GM21576 (cell line): Measurements from ENCODE around the gene QSER1.
A peak's percentile ranks its signal among the peaks of the same experiment; 100 is the strongest.
"Not testable (repeated sequence)": the region's sequence is repeated elsewhere in the genome, so short reads cannot be mapped to it uniquely, and the experiment has no call there.

Experiments used
- ATAC-seq: cut with Tn5 transposase; IDR thresholded peaks from one replicate; pipeline ENCODE4 v1.9.1; 2021; ENCODE audit warnings: mild to moderate bottlenecking, moderate library complexity; ENCODE audit not compliant: unreplicated experiment

The QSER1 gene

DNA sequence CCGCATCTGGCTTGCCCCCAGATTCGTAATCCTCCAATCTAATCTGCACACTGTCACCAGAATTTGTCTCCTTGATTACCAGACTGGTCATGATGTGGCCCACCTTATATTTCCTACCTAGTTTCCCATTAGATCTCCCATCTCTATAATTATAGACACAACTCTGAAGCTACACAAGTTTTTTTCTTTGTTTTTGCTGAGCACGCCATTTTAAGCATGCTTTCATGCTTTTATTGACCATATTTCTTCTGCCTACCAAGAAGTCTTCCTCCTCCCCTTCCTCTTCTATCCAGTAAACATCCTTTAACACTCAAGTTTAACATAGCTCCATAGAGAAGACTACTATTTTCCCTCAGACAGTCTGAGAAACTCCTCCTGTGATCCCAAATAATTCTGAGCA lies 98.8 kb downstream of the QSER1 start:
- ATAC-seq, result no peak

GRCh38 chr11:32991898-32992297 lies 99.3 kb downstream of the QSER1 start:
- ATAC-seq, result no peak

DNA sequence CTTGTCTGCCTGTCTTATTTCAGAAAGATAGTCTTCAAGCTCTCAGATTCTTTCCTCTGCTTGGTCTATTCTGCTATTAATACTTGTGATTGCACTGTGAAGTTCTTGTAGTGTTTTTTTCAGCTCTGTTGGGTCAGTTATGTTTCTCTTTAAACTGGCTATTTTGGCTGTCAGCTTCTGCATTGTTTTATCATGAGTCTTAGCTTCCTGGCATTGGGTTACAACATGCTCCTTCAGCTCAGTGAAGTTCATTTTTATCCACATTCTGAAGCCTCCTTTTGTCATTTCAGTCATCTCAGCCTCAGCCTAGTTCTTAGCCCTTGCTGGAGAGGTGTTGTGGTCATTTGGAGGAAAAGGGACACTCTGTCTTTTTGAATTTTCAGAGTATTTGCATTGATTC lies 107.6 kb downstream of the QSER1 start:
- ATAC-seq, result no peak

- ATAC-seq, result no peak
Measured at GRCh38 chr11:33001281-33001680, 108.7 kb downstream of the QSER1 start.

DNA sequence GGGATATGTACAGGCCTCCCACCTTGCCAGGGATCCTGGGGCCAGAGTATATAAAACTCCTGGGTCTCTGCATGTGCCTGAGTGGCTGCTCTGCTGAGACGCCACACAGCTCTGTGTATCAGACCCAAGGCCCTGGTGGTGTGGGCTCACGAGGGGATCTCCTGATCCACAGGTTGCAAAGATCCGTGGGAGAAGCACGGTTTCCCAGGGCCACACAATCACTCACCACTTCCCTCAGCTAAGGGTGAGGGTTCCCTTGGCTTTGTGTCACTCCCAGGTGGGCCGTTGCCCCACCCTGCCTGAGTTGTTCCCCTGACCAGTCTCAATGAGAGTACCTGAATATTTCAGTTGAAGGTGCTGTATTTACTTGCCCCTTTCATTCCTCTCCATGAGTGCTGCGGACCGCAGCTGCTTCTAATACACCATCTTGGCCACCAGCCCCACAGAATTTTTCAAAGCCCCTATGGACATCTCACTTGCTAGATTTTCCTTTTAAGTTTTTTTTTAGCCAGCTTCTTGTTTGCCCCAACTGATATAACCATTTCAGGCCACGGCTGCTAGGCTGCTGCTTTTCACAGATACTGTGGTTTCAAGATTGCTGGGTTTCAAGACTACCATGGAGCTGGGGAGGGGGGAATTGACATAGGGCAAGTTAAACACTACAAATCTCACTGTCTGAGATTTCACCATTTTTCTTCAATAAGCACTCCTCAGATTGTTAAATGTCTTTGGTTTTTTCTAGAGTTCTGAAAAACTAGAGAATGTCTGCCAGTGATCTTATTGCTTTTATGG lies 109.3 kb downstream of the QSER1 start:
- ATAC-seq, result no peak

GRCh38 chr11:33005175-33005574 lies 112.6 kb downstream of the QSER1 start:
- no peak for ATAC-seq

DNA sequence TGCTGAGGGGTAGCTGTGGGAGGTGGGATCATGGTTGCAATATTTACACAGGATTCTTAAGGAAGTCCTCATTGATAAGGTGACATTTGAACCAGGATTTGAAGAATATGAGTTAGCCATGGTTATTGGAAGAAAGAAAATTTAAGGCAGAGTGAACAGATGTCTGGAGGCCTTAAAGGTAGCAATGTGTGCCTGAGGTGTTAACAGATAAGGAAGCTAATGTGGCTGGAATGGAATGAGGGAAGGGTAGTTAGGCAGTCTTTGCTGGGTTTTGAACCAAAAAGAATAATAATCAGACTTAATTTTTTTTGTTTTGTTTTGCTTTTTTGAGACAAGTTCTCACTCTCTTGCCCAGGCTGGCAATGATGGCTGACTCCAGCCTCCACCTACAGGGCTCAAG lies 113.4 kb downstream of the QSER1 start:
- no peak for ATAC-seq

- ATAC-seq, result no peak
Measured at GRCh38 chr11:33013755-33014154, 121.1 kb downstream of the QSER1 start.

DNA sequence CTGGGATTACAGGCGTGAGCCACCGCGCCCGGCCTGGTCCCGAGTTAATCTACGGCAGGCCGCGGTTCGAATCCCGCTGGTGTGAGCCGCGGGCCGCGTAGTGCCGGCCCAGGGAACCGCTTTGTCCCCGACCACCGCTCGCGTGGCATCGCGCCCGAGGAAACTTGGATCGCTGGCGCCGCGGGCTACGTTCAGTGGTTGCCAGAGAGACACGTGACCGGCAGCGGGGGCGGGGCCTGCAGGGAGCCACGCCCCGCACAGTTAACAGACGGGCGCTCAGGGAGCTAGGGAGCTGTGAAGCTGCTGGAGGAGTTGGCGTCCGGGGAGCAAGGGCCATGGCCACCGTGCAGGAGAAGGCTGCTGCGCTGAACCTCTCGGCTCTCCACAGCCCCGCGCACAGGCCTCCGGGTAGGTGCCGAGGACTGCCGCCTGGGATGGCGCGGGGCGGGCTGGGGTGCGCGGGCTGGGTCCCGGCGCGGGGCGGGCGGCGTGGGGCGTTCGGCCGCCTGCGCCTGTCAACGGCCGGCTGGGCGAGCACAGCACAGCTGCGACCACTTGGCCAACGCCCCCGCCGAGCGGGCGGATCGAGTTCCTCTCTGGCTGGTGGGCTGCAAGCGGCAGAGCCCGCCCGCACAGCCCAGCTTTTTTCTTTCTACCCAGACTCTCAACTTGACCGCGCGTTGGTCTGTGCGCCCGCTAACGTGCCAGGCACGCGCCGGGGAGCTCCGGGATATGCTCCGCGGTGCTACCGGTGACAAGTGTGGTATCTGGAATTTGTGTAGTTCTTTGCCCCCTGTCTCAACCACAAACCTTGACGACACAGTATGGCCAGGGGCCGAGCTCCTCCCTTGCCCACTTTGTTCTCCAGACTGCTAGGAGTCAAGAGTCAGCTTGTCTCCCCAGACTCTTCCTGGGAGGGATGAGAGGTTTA lies 123.3 kb downstream of the QSER1 start, which contains the start of gene DEPDC7:
TSS of gene DEPDC7 (plus strand) at position 258 of the 931 bp plus-strand sequence. CDS start at position 336, 78 bp downstream.
- peak; percentile 59 for ATAC-seq

GRCh38 chr11:33016654-33017053 lies 124.0 kb downstream of the QSER1 start:
- no peak for ATAC-seq

- ATAC-seq, result no peak
Measured at GRCh38 chr11:33017478-33017877, 124.9 kb downstream of the QSER1 start.

DNA sequence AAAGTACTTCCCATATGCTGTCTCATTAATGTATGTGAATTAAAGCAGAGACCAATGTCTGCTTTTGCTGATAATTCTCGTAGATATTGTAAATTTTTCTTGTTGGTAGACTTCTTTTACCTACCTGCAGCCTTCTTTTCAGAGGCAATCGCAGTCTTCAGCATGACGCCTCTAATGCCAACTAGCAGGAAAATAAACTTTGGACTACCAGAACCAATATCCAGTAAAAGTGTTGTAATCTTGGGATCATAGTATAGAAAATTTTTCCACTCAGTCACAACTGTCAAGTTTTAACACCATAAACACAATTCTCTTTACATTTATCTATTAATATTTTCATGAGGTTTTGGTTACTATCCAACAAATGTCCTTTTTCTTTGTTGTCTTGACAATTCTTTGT lies 125.4 kb downstream of the QSER1 start:
- no peak for ATAC-seq

- no peak for ATAC-seq
Measured at GRCh38 chr11:33018840-33019239, 126.2 kb downstream of the QSER1 start.

DNA sequence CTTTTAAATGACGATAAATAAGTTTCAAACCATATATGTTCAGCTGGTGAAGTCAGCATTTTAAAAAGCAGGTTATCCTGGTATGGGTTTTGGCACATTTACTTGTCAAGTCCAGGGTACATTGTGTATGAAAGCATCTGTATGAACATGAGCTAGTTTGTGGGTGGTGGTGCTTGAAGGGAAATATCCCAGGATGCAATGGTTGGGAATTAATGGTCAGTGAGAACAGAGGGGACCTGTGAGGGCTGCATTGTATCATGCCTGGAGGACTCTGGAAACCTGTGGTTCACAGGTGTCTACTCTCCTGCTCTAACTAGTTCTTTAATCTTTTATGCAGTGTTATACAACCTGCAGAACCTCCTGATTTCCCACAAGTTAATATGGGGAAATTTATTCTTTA lies 128.9 kb downstream of the QSER1 start:
- no peak for ATAC-seq

- ATAC-seq, result no peak
Measured at GRCh38 chr11:33021937-33022336, 129.3 kb downstream of the QSER1 start.

- ATAC-seq, result no peak
Measured at GRCh38 chr11:33025339-33025722, 132.7 kb downstream of the QSER1 start.

DNA sequence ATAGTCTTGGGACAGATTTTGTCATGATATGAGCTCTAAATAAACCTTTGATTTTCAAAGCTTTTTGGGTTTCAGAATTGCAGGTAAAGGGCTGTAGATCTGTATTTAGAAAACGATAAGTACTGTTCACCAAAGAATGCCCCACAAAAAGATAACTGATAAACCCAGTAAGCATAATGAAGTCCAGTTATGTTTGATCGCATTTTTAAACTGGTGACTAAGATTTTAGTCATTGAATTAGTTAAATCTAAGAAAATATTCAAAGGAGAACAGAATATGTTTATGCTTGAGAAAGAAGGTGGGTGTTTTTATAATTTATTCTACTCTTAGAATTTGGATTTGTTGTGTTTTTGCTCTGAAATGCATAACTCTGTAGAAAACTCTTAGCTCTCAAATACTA lies 134.6 kb downstream of the QSER1 start:
- ATAC-seq, result no peak

GRCh38 chr11:33027846-33028536 lies 135.4 kb downstream of the QSER1 start:
- ATAC-seq, result no peak

DNA sequence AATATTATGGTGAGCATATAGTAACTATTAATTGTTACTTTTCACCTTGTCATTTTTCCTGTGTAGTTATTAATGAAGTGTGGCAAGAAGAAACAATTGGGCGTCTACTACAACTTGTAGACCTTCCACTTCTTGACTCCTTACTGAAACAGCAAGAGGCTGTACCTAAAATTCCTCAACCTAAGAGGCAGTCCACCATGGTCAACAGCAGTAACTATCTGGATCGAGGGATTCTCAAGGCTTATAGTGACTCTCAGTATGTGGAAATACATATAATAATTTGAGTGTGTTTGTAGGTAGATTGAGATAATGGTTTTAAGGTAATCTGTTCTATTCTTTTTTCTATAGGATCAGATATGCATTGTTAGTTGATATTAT lies 135.9 kb downstream of the QSER1 start:
- no peak for ATAC-seq

- ATAC-seq, result not testable (repeated sequence)
Measured at GRCh38 chr11:33029218-33029617, 136.6 kb downstream of the QSER1 start.
